Measurements from ENCODE around the gene SDC3.

SDC3 gene

DNA sequence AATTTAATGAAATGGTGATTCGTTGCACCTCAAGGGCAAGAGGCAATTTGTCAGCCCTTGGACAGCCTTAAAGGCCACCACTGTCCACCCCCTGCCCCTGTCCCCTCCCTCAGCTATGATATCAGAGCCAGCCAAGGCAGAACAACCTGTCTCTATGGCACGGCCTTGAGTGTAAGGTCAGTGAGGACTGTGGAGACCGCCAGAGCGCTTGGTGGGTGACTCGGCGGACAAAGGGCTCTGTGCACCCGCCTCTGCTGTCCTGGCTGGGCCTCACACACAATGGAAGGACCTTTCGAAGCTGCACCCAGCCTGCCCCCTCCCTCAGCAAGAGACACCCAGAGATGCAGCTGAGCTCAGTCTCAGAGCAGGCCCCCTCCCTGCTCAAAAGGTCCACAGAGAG is 50.6 kb downstream of the SDC3 start:
- no peak overlapping the region for H3K9ac ChIP-seq
- H3K36me3 ChIP-seq = no peaks in the 10 kb centered on the region
- H3K4me1 ChIP-seq = peaks cover 0 to 23% (median 1%) of the 10 kb centered on the region in 10 experiments; a peak in 6 of 20 replicates
- H3K4me2 ChIP-seq = peak overlapping the region in 2 of 11 experiments; percentile 37 to 73; a peak in 4 of 22 replicates
- H3K27me3 ChIP-seq = peaks cover 87 to 99% (median 99%) of the 10 kb centered on the region in 11 experiments
- H4K20me1 ChIP-seq = peaks cover 0 to 74% (median 41%) of the 10 kb centered on the region in 11 experiments; a peak in 16 of 22 replicates
- H3K9me3 ChIP-seq (replicated peaks in 1 of 11) = no peaks in the 10 kb centered on the region
- no peak overlapping the region for H3K27ac ChIP-seq
- no peak overlapping the region for H3K4me3 ChIP-seq
- no peak for TF ChIP-seq Cebpa-rat (IDR thresholded peaks at IDR 0.05)

DNA sequence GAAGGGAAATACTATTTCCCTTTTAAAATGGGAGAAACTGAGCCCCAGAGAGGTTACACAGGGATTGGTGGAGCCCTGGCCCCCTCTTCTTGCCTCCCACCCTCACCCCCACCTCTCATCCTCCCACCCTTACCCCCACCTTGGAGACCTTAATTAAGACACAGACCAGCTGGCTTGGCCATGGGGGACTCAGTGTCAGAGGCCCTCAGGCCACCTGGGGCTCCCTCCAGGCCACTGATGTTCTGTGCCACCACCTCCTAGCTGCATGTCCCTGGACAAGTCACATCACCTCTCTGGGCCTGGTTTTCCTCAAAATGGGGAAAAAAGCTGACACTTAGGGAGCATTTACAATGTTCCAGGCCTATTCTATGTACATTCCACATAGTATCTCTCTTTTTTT is 51.5 kb downstream of the SDC3 start:
- Histone ChIP-seq H3K9ac (no peak overlapping the region), H3K4me3 (no peak overlapping the region), H4K20me1 (peaks cover 0 to 83% (median 38%) of the 10 kb centered on the region in 11 experiments; a peak in 16 of 22 replicates), H3K9me3 (replicated peaks in 1 of 11) (no peaks in the 10 kb centered on the region), H3K4me1 (peaks cover 0 to 32% (median 1%) of the 10 kb centered on the region in 10 experiments; a peak in 7 of 20 replicates), H3K36me3 (no peaks in the 10 kb centered on the region), H3K27me3 (peaks cover 79 to 99% (median 92%) of the 10 kb centered on the region in 11 experiments), H3K4me2 (no peak overlapping the region), H3K27ac (no peak overlapping the region)
- no peak for TF ChIP-seq Cebpa-rat (IDR thresholded peaks at IDR 0.05)

GRCh38 chr1:30856260-30856790 is 52.2 kb downstream of the SDC3 start:
- no peak overlapping the region for H3K27ac ChIP-seq
- H3K27me3 ChIP-seq = peaks cover 72 to 98% (median 87%) of the 10 kb centered on the region in 11 experiments
- H3K9ac ChIP-seq = no peak overlapping the region
- H3K9me3 ChIP-seq (replicated peaks in 1 of 11) = no peaks in the 10 kb centered on the region
- H3K36me3 ChIP-seq = no peaks in the 10 kb centered on the region
- peaks cover 0 to 83% (median 38%) of the 10 kb centered on the region in 11 experiments; a peak in 16 of 22 replicates for H4K20me1 ChIP-seq
- peaks cover 0 to 36% (median 1%) of the 10 kb centered on the region in 10 experiments; a peak in 7 of 20 replicates for H3K4me1 ChIP-seq
- TF ChIP-seq Cebpa-rat (IDR thresholded peaks at IDR 0.05) = no peak
- no peak overlapping the region for H3K4me2 ChIP-seq
- H3K4me3 ChIP-seq = no peak overlapping the region

GRCh38 chr1:30855686-30856259 is 52.8 kb downstream of the SDC3 start:
- H3K4me1 ChIP-seq = peaks cover 0 to 36% (median 1%) of the 10 kb centered on the region in 10 experiments; a peak in 7 of 20 replicates
- peaks cover 67 to 98% (median 83%) of the 10 kb centered on the region in 11 experiments for H3K27me3 ChIP-seq
- H3K9me3 ChIP-seq (replicated peaks in 1 of 11) = no peaks in the 10 kb centered on the region
- no peak overlapping the region for H3K4me2 ChIP-seq
- H3K36me3 ChIP-seq = no peaks in the 10 kb centered on the region
- no peak for TF ChIP-seq Cebpa-rat (IDR thresholded peaks at IDR 0.05)
- no peak overlapping the region for H3K27ac ChIP-seq
- peaks cover 0 to 80% (median 33%) of the 10 kb centered on the region in 11 experiments; a peak in 16 of 22 replicates for H4K20me1 ChIP-seq
- H3K4me3 ChIP-seq = no peak overlapping the region
- no peak overlapping the region for H3K9ac ChIP-seq

DNA sequence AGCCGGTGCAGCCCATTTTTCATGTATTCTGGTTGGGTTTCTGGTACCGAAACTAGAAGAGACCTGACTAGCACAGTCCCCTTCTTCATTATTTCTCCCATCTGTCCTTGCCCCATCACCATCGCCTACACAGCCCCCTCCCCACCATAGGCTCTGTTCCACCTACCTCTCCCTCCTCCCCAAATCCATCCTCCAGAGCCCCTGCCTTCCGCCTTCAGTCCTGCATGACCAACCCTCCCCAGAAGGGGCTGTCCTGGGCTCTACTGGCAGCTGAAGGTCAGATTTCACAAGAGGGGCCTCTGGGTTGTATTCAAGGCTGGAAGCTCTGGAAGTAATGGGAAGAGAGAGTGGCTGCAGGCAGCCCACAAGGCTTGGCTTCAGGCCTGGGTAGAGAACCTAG is 55.2 kb downstream of the SDC3 start:
- H3K9me3 ChIP-seq (replicated peaks in 1 of 11) = no peaks in the 10 kb centered on the region
- H4K20me1 ChIP-seq = peaks cover 0 to 88% (median 28%) of the 10 kb centered on the region in 11 experiments; a peak in 15 of 22 replicates
- no peak overlapping the region for H3K4me3 ChIP-seq
- H3K4me1 ChIP-seq = peaks cover 0 to 29% (median 6%) of the 10 kb centered on the region in 10 experiments; a peak in 12 of 20 replicates
- peaks cover 61 to 98% (median 83%) of the 10 kb centered on the region in 11 experiments for H3K27me3 ChIP-seq
- H3K36me3 ChIP-seq = no peaks in the 10 kb centered on the region
- TF ChIP-seq Cebpa-rat (IDR thresholded peaks at IDR 0.05) = no peak
- peak overlapping the region in 2 of 11 experiments; percentile 52 to 84; a peak in 4 of 22 replicates for H3K4me2 ChIP-seq
- no peak overlapping the region for H3K9ac ChIP-seq
- H3K27ac ChIP-seq = no peak overlapping the region

DNA sequence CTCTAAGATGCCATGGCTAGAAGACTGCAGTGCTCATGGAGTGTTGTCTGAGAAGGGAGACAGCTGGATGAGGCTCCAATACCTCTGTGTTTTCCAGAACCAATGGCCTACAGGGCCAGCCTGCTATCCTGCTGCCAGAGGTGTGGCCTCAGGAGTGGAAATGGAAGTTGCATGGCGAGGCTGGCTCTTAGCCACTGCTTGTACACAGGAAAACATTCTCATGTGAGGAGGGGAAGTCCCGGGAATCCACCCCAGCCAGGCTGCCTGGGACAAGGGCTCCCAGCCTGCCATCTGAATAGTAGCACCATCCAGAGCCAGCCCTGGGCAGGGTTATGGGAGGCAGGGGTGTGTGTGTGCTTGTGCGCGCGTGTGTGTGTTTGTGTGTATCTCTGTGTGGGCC is 56.5 kb downstream of the SDC3 start:
- Histone ChIP-seq H3K4me1 (peaks cover 0 to 35% (median 6%) of the 10 kb centered on the region in 10 experiments; a peak in 12 of 20 replicates), H3K27me3 (peaks cover 61 to 98% (median 83%) of the 10 kb centered on the region in 11 experiments), H3K9me3 (replicated peaks in 1 of 11) (no peaks in the 10 kb centered on the region), H3K9ac (no peak overlapping the region), H3K27ac (no peak overlapping the region), H3K4me2 (peak overlapping the region in 3 of 11 experiments; percentile 50 to 84 (median 65); a peak in 5 of 22 replicates), H3K36me3 (no peaks in the 10 kb centered on the region), H3K4me3 (no peak overlapping the region), H4K20me1 (peaks cover 0 to 89% (median 35%) of the 10 kb centered on the region in 11 experiments; a peak in 15 of 22 replicates)
- no peak for TF ChIP-seq Cebpa-rat (IDR thresholded peaks at IDR 0.05)

DNA sequence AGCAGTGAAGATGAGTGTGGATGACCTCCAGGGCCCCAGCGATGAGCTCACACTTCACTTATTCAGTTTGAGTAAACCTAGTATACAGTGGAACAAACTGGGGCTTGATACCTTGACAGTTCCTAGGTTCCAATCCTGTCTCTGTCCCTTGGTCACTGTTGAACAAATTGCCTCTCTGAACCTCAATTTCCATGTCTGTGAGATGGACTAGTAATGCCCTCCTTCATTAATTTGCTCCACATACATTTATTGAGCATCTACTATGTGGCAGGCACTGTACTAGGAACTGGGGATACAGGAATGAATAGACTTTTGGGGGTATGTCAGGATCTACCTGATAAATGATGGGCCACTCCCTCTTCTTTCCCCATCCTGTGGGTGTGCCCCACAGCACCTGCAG is 57.3 kb downstream of the SDC3 start:
- no peaks in the 10 kb centered on the region for H3K36me3 ChIP-seq
- no peak overlapping the region for H3K27ac ChIP-seq
- H3K4me1 ChIP-seq = peaks cover 0 to 39% (median 6%) of the 10 kb centered on the region in 10 experiments; a peak in 12 of 20 replicates
- H3K9ac ChIP-seq = no peak overlapping the region
- H3K4me3 ChIP-seq = no peak overlapping the region
- TF ChIP-seq Cebpa-rat (IDR thresholded peaks at IDR 0.05) = no peak
- H4K20me1 ChIP-seq = peaks cover 0 to 89% (median 37%) of the 10 kb centered on the region in 11 experiments; a peak in 15 of 22 replicates
- H3K27me3 ChIP-seq = peaks cover 61 to 98% (median 83%) of the 10 kb centered on the region in 11 experiments
- no peaks in the 10 kb centered on the region for H3K9me3 ChIP-seq (replicated peaks in 1 of 11)
- 0 out of 22 replicates have a peak overlapping the region, but pooled peaks of 1 of the 11 experiments have one; percentile 65 for H3K4me2 ChIP-seq

GRCh38 chr1:30850607-30851006 is 58.0 kb downstream of the SDC3 start:
- no peaks in the 10 kb centered on the region for H3K36me3 ChIP-seq
- TF ChIP-seq Cebpa-rat (IDR thresholded peaks at IDR 0.05) = no peak
- H3K9ac ChIP-seq = no peak overlapping the region
- H3K4me1 ChIP-seq = peaks cover 0 to 39% (median 6%) of the 10 kb centered on the region in 10 experiments; a peak in 12 of 20 replicates
- H3K27ac ChIP-seq = no peak overlapping the region
- H4K20me1 ChIP-seq = peaks cover 0 to 89% (median 35%) of the 10 kb centered on the region in 11 experiments; a peak in 14 of 22 replicates
- peak overlapping the region in 4 of 11 experiments; percentile 1 to 45 (median 36); a peak in 2 of 22 replicates for H3K4me2 ChIP-seq
- H3K9me3 ChIP-seq (replicated peaks in 1 of 11) = no peaks in the 10 kb centered on the region
- peaks cover 61 to 98% (median 83%) of the 10 kb centered on the region in 11 experiments for H3K27me3 ChIP-seq
- no peak overlapping the region for H3K4me3 ChIP-seq

DNA sequence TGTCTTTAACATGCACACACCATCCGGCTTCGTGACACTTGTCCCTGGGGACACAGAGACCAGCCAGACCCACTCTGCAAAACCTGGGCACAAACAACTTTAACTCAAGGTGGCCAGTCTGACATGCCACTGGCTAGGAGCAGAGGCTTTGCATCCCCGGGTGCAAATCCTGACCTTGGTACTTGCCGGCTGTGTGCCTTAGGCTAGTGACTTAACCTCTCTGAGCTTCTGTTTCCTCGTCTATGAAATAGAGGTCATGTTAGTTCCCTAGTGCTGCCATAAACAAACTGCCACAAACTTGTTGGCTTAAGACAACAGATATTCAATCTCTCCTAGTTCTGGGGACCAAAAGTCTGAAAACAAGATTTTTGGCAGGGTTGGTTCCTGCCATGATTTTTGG is 60.4 kb downstream of the SDC3 start:
- no peaks in the 10 kb centered on the region for H3K36me3 ChIP-seq
- no peak overlapping the region for H3K27ac ChIP-seq
- no peak overlapping the region for H3K4me3 ChIP-seq
- H3K4me2 ChIP-seq = no peak overlapping the region
- TF ChIP-seq Cebpa-rat (IDR thresholded peaks at IDR 0.05) = no peak
- H3K9me3 ChIP-seq (replicated peaks in 1 of 11) = no peaks in the 10 kb centered on the region
- peaks cover 0 to 29% (median 6%) of the 10 kb centered on the region in 10 experiments; a peak in 12 of 20 replicates for H3K4me1 ChIP-seq
- H3K27me3 ChIP-seq = peaks cover 70 to 99% (median 84%) of the 10 kb centered on the region in 11 experiments
- peaks cover 0 to 87% (median 42%) of the 10 kb centered on the region in 11 experiments; a peak in 14 of 22 replicates for H4K20me1 ChIP-seq
- H3K9ac ChIP-seq = no peak overlapping the region
